Activated CD4-positive, alpha-beta T cell treated with anti-CD3 and anti-CD28 coated beads for 36 hours (primary cell): ENCODE measurements around the gene CTSS. TPM values are rescaled to one million over a fixed set of nuclear protein-coding genes. Genes with fewer than 3 reads are reported as not detected.
"Not testable (repeated sequence)": the region's sequence is repeated elsewhere in the genome, so short reads cannot be mapped to it uniquely, and the experiment has no call there.

Experiments used
- ATAC-seq: fragments of 200-7000 bp; cut with Tn5 transposase; one replicate; pipeline ENCODE4 v1.10.0; 2021; ENCODE audit warnings: mild to moderate bottlenecking, moderate library complexity
- CTCF ChIA-PET: fragments of 350-600 bp; sonication (Branson Sonifier 250); formaldehyde crosslinking; loops from one replicate; lab custom pipeline; 2021; ENCODE audit warnings: antibody characterized with exemption; lab: Charles Lee
- POLR2A ChIA-PET: fragments of 350-600 bp; sonication (Branson Sonifier 250); formaldehyde crosslinking; loops from one replicate; lab custom pipeline; 2021; ENCODE audit warnings: antibody characterized with exemption, inconsistent platforms; lab: Charles Lee
- DNase-seq: peaks from one replicate; pipeline ENCODE4 v3.0.0-alpha.2; 2020
- H3K27ac Mint-ChIP-seq: one replicate; pipeline ENCODE4 v1.8.0; 2021; ENCODE audit warnings: mixed read lengths
- H3K27me3 Mint-ChIP-seq: one replicate; pipeline ENCODE4 v1.8.0; 2021; ENCODE audit warnings: mixed read lengths
- H3K36me3 Mint-ChIP-seq: one replicate; pipeline ENCODE4 v1.8.0; 2021; ENCODE audit warnings: low read depth, mixed read lengths
- H3K4me1 Mint-ChIP-seq: one replicate; pipeline ENCODE4 v1.8.0; 2021; ENCODE audit warnings: mixed read lengths
- H3K4me3 Mint-ChIP-seq: one replicate; pipeline ENCODE4 v1.8.0; 2021; ENCODE audit warnings: mild to moderate bottlenecking, moderate library complexity, mixed read lengths
- H3K9me3 Mint-ChIP-seq: one replicate; pipeline ENCODE4 v1.8.0; 2021; ENCODE audit warnings: low read depth, mixed read lengths
- intact Hi-C, 2 experiments: fragments of 100-400 bp; cut with DNase I in 1 of 2; cut with micrococcal nuclease in 1 of 2; formaldehyde crosslinking; loops; one replicate each; pipeline versions ENCODE4 v1.14.2 to v1.15.1; 2022 to 2024; cut with DNase I, micrococcal nuclease
- total RNA-seq, 2 experiments: library from RNA; stranded (reverse); gene quantifications; one replicate each; pipeline ENCODE4 v1.2.3, GENCODE V29; 2021

CTSS gene
- total RNA-seq, 2 experiments from 2014 or later, result 31.4 to 44.8 TPM

GRCh38 chr1:150775276-150775675 lies 9.7 kb upstream of the CTSS start:
- H3K36me3 Mint-ChIP-seq, result no peaks in the 10 kb centered on the region
- ChIA-PET CTCF (interaction anchor here (0.6 kb wide), 1 partner anchor 647 kb away, joined by 3 read pairs; no protein-coding TSS in a partner anchor), POLR2A (no interaction called here)
- ATAC-seq (no peak), DNase-seq (no peak)
- no peak overlapping the region for H3K27ac Mint-ChIP-seq
- no peaks in the 10 kb centered on the region for H3K27me3 Mint-ChIP-seq
- no peak overlapping the region for H3K4me3 Mint-ChIP-seq
- H3K9me3 Mint-ChIP-seq, result no peaks in the 10 kb centered on the region
- intact Hi-C loops, result no loop called here
- H3K4me1 Mint-ChIP-seq, result peaks cover 23% of the 10 kb centered on the region

- intact Hi-C loops, result no loop called here
- ATAC-seq (peak; percentile 23), DNase-seq (no peak)
- Mint-ChIP-seq H3K27ac (no peak overlapping the region), H3K9me3 (no peaks in the 10 kb centered on the region), H3K27me3 (no peaks in the 10 kb centered on the region), H3K36me3 (no peaks in the 10 kb centered on the region), H3K4me3 (no peak overlapping the region), H3K4me1 (peaks cover 15% of the 10 kb centered on the region)
- POLR2A ChIA-PET, result no interaction called here
- CTCF ChIA-PET, result no interaction called here
These were observed 6.7 kb upstream of the CTSS start for GRCh38 chr1:150772326-150772725.

- not testable (repeated sequence) for H3K27ac Mint-ChIP-seq
- CTCF ChIA-PET, result interaction anchor here (1.0 kb wide), 1 partner anchor 154 kb away, joined by 3 read pairs; no protein-coding TSS in a partner anchor
- peaks cover 35% of the 10 kb centered on the region for H3K4me1 Mint-ChIP-seq
These were observed 2.1 kb upstream of the CTSS start for GRCh38 chr1:150767704-150768103.

GRCh38 chr1:150765977-150766301 lies 361 bp upstream of the CTSS start:
- ATAC-seq, result peak; percentile 37
- peaks cover 36% of the 10 kb centered on the region for H3K4me1 Mint-ChIP-seq
- H3K4me3 Mint-ChIP-seq, result peak overlapping the region; percentile 80
- peak; percentile 18 for DNase-seq
- POLR2A ChIA-PET, result interaction anchor here (0.6 to 1.2 kb wide), 3 partner anchors 10 to 157 kb away, joined by 3 to 8 read pairs (median 3); no protein-coding TSS in a partner anchor
- not testable (repeated sequence) for H3K9me3 Mint-ChIP-seq, H3K27me3 Mint-ChIP-seq
- CTCF ChIA-PET, result interaction anchor here (0.8 to 1.7 kb wide), 4 partner anchors 27 to 241 kb away, joined by 3 to 6 read pairs (median 4); partner anchors contain the start of genes GOLPH3L and MINDY1
- intact Hi-C loops, result loop anchor here (1.0 to 10.0 kb wide), 4 partner anchors 110 to 201 kb away; partner anchors contain the start of gene ARNT (in 1 of the 2)
- peak overlapping the region; percentile 91 for H3K27ac Mint-ChIP-seq
- peaks cover 18% of the 10 kb centered on the region for H3K36me3 Mint-ChIP-seq

More at GRCh38 chr1:150767704-150768103, 2.1 kb upstream of the CTSS start:
- H3K9me3 Mint-ChIP-seq, DNase-seq, ATAC-seq, H3K4me3 Mint-ChIP-seq, POLR2A ChIA-PET, H3K27me3 Mint-ChIP-seq: not testable (repeated sequence)
- peaks cover 11% of the 10 kb centered on the region for H3K36me3 Mint-ChIP-seq
- intact Hi-C loops, result loop anchor here in 1 of 2 experiments (10.0 kb wide), 1 partner anchor 203 kb away; no protein-coding TSS in a partner anchor

GRCh38 chr1:150764617-150765101 lies 919 bp downstream of the CTSS start:
- POLR2A ChIA-PET, result interaction anchor here (0.5 to 0.6 kb wide), 2 partner anchors 90 to 211 kb away, joined by 3 read pairs; no protein-coding TSS in a partner anchor
- H3K4me3 Mint-ChIP-seq, result peak overlapping the region; percentile 80
- CTCF ChIA-PET, result interaction anchor here (0.6 to 1.7 kb wide), 4 partner anchors 49 to 242 kb away, joined by 3 to 4 read pairs (median 3); partner anchors contain the start of gene MINDY1
- DNase-seq (no peak), ATAC-seq (peak; percentile 39)
- H3K27ac Mint-ChIP-seq, result peak overlapping the region; percentile 91
- H3K36me3 Mint-ChIP-seq, result peaks cover 24% of the 10 kb centered on the region
- intact Hi-C loops, result loop anchor here (1.0 to 10.0 kb wide), 4 partner anchors 112 to 200 kb away; partner anchors contain the start of gene ARNT (in 1 of the 2)
- H3K27me3 Mint-ChIP-seq, result no peaks in the 10 kb centered on the region
- H3K9me3 Mint-ChIP-seq, result no peaks in the 10 kb centered on the region
- H3K4me1 Mint-ChIP-seq, result peaks cover 36% of the 10 kb centered on the region

GRCh38 chr1:150763018-150763417 lies 2.6 kb downstream of the CTSS start:
- CTCF ChIA-PET, result no interaction called here
- Mint-ChIP-seq H3K36me3 (peaks cover 27% of the 10 kb centered on the region), H3K27ac (no peak overlapping the region), H3K4me1 (peaks cover 37% of the 10 kb centered on the region), H3K9me3 (no peaks in the 10 kb centered on the region), H3K4me3 (no peak overlapping the region), H3K27me3 (no peaks in the 10 kb centered on the region)
- intact Hi-C loops, result loop anchor here in 1 of 2 experiments (10.0 kb wide), 1 partner anchor 198 kb away; no protein-coding TSS in a partner anchor
- ATAC-seq (no peak), DNase-seq (no peak)
- POLR2A ChIA-PET, result no interaction called here

GRCh38 chr1:150762552-150762951 lies 3.0 kb downstream of the CTSS start:
- no peak overlapping the region for H3K4me3 Mint-ChIP-seq
- intact Hi-C loops, result loop anchor here in 1 of 2 experiments (10.0 kb wide), 1 partner anchor 198 kb away; no protein-coding TSS in a partner anchor

GRCh38 chr1:150761801-150762200 lies 3.8 kb downstream of the CTSS start:
- DNase-seq (no peak), ATAC-seq (no peak)
- intact Hi-C loops, result loop anchor here in 1 of 2 experiments (10.0 kb wide), 1 partner anchor 197 kb away; no protein-coding TSS in a partner anchor
- H3K4me1 Mint-ChIP-seq, result peaks cover 37% of the 10 kb centered on the region
- peaks cover 30% of the 10 kb centered on the region for H3K36me3 Mint-ChIP-seq
- ChIA-PET CTCF (interaction anchor here (0.6 kb wide), 1 partner anchor 9 kb away, joined by 3 read pairs; no protein-coding TSS in a partner anchor), POLR2A (interaction anchor here (0.7 kb wide), 1 partner anchor 45 kb away, joined by 3 read pairs; no protein-coding TSS in a partner anchor)
- no peak overlapping the region for H3K4me3 Mint-ChIP-seq
- H3K9me3 Mint-ChIP-seq, result no peaks in the 10 kb centered on the region
- H3K27ac Mint-ChIP-seq, result no peak overlapping the region
- H3K27me3 Mint-ChIP-seq, result no peaks in the 10 kb centered on the region

More at GRCh38 chr1:150762552-150762951, 3.0 kb downstream of the CTSS start:
- H3K9me3 Mint-ChIP-seq, result no peaks in the 10 kb centered on the region
- no peak overlapping the region for H3K27ac Mint-ChIP-seq
- ATAC-seq, result no peak
- peaks cover 29% of the 10 kb centered on the region for H3K36me3 Mint-ChIP-seq
- no peaks in the 10 kb centered on the region for H3K27me3 Mint-ChIP-seq
- ChIA-PET POLR2A (no interaction called here), CTCF (no interaction called here)
- H3K4me1 Mint-ChIP-seq, result peaks cover 37% of the 10 kb centered on the region
- no peak for DNase-seq

- CTCF ChIA-PET, result interaction anchor here (1.0 kb wide), 1 partner anchor 52 kb away, joined by 3 read pairs; no protein-coding TSS in a partner anchor
These were observed 5.6 kb downstream of the CTSS start for GRCh38 chr1:150760013-150760412.

GRCh38 chr1:150753416-150753815 lies 12.2 kb downstream of the CTSS start:
- no peak for ATAC-seq
- CTCF ChIA-PET, result interaction anchor here (0.7 kb wide), 1 partner anchor 9 kb away, joined by 3 read pairs; no protein-coding TSS in a partner anchor
- DNase-seq, result no peak
- Mint-ChIP-seq H3K9me3 (no peaks in the 10 kb centered on the region), H3K36me3 (peaks cover 25% of the 10 kb centered on the region), H3K27me3 (no peaks in the 10 kb centered on the region), H3K4me1 (no peaks in the 10 kb centered on the region), H3K27ac (no peak overlapping the region), H3K4me3 (no peak overlapping the region)
- POLR2A ChIA-PET, result no interaction called here
- intact Hi-C loops, result no loop called here

More at GRCh38 chr1:150760013-150760412, 5.6 kb downstream of the CTSS start:
- Mint-ChIP-seq H3K27ac (no peak overlapping the region), H3K36me3 (peaks cover 31% of the 10 kb centered on the region), H3K4me1 (peaks cover 31% of the 10 kb centered on the region), H3K4me3 (no peak overlapping the region), H3K27me3 (no peaks in the 10 kb centered on the region), H3K9me3 (no peaks in the 10 kb centered on the region)
- ATAC-seq (no peak), DNase-seq (no peak)
- intact Hi-C loops, result loop anchor here in 1 of 2 experiments (10.0 kb wide), 1 partner anchor 195 kb away; no protein-coding TSS in a partner anchor
- POLR2A ChIA-PET, result no interaction called here

GRCh38 chr1:150751443-150751842 lies 14.1 kb downstream of the CTSS start:
- no peaks in the 10 kb centered on the region for H3K9me3 Mint-ChIP-seq
- no peak for ATAC-seq
- intact Hi-C loops, result no loop called here
- no peak overlapping the region for H3K4me3 Mint-ChIP-seq
- ChIA-PET CTCF (no interaction called here), POLR2A (no interaction called here)
- H3K27ac Mint-ChIP-seq, result no peak overlapping the region
- no peaks in the 10 kb centered on the region for H3K27me3 Mint-ChIP-seq
- DNase-seq, result no peak
- no peaks in the 10 kb centered on the region for H3K4me1 Mint-ChIP-seq
- peaks cover 23% of the 10 kb centered on the region for H3K36me3 Mint-ChIP-seq
